Mesodermal cell (in vitro differentiated cells): ENCODE results near the gene EIF4B.

Source experiments
- H3K27ac ChIP-seq: 2 replicates; pipeline ENCODE4 v1.7.0; 2013; ENCODE audit warnings: mild to moderate bottlenecking, low read depth, low read length, moderate library complexity; ENCODE audit not compliant: severe bottlenecking
- H3K36me3 ChIP-seq: 2 replicates; pipeline ENCODE4 v1.7.1; 2013; ENCODE audit warnings: mild to moderate bottlenecking, low read length, moderate library complexity; ENCODE audit not compliant: control insufficient read depth, insufficient read depth
- H3K4me1 ChIP-seq: one replicate; pipeline ENCODE4 v1.7.1; 2013; ENCODE audit warnings: mild to moderate bottlenecking, low read length; ENCODE audit not compliant: insufficient read depth, control insufficient read depth, poor library complexity, severe bottlenecking
- H3K4me3 ChIP-seq: 2 replicates; pipeline ENCODE4 v1.7.0; 2013; ENCODE audit warnings: low read length, control low read depth, mild to moderate bottlenecking; ENCODE audit not compliant: insufficient read depth, poor library complexity, severe bottlenecking; ENCODE audit errors: extremely low read depth
- H3K9me3 ChIP-seq: 2 replicates; pipeline ENCODE4 v1.7.1; 2013; ENCODE audit warnings: mild to moderate bottlenecking, low read length, moderate library complexity; ENCODE audit not compliant: control insufficient read depth
- WGBS, 2 experiments: methylation state at CpG; one replicate each; pipeline ENCODE4 v1.1.5; 2013; ENCODE audit warnings: missing lambda C conversion rate in 2 of 2; ENCODE audit not compliant: insufficient coverage in 2 of 2; 5-methylcytosine and 5-hydroxymethylcytosine counted together

EIF4B gene

DNA sequence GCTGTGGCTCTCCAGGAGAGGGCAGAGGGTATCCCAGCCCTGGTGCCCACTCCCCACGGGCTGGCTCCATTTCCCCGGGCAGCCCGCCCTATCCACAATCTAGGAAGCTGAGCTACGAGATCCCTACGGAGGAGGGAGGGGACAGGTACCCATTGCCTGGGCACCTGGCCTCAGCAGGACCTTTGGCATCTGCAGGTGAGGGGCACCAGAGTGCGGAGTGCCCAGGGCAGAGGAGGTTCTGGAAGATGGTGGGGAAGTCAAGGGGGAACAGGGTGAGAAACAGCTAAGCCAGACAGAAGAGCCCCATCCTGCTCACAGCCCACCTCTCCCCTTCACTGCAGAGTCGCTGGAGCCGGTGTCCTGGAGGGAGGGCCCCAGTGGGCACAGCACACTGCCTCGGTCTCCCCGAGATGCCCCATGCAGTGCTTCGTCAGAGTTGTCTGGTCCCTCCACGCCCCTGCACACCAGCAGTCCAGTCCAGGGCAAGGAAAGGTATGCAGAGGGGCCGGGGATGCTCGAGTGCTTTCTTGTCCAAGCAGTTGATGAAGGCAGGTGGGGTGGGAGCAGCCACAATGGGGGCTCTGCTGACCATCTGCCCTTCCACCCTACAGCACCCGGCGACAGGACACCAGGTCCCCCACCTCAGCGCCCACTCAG is 53.9 kb downstream of the EIF4B start:
- no peak overlapping the region for H3K27ac ChIP-seq
- peaks cover 3% of the 10 kb centered on the region for H3K4me1 ChIP-seq
- H3K36me3 ChIP-seq, result peaks cover 17% of the 10 kb centered on the region
- no peak overlapping the region for H3K4me3 ChIP-seq
- H3K9me3 ChIP-seq, result no peaks in the 10 kb centered on the region
- 92 to 96% methylated on average over 16 of the region's 17 CpGs for WGBS, 2 experiments

DNA sequence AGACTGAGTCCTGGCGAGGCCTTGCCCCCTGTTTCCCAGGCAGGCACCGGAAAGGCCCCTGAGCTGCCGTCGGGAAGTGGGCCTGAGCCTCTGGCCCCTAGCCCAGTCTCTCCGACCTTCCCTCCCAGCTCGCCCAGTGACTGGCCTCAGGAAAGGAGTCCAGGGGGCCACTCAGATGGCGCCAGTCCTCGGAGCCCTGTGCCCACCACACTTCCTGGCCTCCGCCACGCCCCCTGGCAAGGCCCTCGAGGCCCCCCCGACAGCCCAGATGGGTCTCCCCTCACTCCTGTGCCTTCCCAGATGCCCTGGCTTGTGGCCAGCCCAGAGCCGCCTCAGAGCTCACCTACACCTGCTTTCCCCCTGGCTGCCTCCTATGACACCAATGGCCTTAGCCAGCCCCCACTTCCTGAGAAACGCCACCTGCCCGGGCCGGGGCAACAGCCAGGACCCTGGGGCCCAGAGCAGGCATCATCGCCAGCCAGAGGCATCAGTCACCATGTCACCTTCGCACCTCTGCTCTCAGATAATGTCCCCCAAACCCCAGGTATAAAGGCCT is 54.5 kb downstream of the EIF4B start:
- Histone ChIP-seq H3K4me1 (peaks cover 3% of the 10 kb centered on the region), H3K36me3 (peaks cover 23% of the 10 kb centered on the region), H3K4me3 (no peak overlapping the region), H3K27ac (no peak overlapping the region), H3K9me3 (no peaks in the 10 kb centered on the region)
- WGBS, 2 experiments, result 87 to 94% methylated on average over 7 to 18 of the region's 18 CpGs

DNA sequence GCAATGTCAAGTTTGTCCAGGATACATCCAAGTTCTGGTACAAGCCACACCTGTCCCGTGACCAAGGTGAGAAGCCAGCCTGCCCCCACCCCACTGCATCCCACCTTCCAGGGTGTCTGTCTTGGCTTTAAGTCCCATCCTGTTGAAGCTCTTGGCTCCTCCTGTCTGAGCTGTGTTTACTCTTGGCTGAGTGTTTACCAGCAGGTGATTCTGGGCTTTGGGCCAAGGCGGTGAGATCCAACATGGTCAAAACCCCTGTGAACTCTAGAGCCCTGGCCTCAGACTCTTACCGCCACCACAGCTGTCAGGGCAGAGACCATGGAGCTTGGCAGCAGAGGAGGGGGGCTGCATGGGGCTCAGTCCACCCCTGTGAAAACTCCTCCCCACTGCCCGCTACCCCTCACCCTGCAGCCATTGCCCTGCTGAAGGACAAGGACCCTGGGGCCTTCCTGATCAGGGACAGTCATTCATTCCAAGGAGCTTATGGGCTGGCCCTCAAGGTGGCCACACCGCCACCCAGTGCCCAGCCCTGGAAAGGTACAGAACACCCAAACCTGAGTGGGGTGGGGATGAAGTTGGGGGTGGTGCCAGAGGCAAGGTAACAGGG is 55.3 kb downstream of the EIF4B start:
- Histone ChIP-seq H3K9me3 (no peaks in the 10 kb centered on the region), H3K27ac (no peak overlapping the region), H3K4me1 (peaks cover 9% of the 10 kb centered on the region), H3K4me3 (no peak overlapping the region), H3K36me3 (peaks cover 24% of the 10 kb centered on the region)
- WGBS, 2 experiments, result 88 to 93% methylated on average over 2 to 4 of the region's 5 CpGs

DNA sequence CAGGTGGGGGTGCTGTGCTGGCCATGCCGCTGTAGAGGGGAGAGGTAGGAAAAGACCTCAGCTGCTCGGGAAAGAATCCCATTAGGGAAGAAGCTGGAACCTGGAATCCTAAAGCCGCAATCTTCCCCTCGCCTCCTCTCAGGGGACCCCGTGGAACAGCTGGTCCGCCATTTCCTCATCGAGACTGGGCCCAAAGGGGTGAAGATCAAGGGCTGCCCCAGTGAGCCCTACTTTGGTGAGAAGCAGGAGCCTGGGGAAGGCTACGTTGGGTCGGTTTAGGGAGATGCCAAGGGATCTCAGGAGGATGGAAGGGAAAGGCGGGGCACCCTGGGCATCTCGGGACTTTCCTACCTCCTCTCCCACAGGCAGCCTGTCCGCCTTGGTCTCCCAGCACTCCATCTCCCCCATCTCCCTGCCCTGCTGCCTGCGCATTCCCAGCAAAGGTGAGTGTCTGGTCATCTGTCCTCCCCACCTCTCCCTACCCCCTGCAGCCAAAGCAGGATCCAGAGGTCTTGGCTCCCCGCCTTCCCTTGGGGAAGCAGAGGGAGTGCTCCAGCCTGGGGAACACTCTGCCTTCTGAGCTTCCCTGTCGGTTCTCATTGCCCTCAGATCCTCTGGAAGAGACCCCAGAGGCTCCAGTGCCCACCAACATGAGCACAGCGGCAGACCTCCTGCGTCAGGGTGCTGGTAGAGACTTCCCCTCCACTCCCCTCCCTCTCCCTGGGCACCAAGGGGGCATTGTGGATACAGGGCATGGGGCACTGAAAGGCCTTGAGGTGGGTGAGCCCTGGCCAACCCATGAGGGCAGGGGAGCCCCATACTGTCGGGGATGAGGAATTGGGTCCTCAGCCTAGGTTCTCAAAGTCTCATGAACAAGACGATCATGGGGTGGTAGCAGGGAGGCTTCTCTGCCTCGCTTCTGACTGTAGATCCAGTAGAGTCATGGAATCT is 56.0 kb downstream of the EIF4B start:
- Histone ChIP-seq H3K4me1 (peaks cover 17% of the 10 kb centered on the region), H3K36me3 (peaks cover 24% of the 10 kb centered on the region), H3K27ac (no peak overlapping the region), H3K9me3 (no peaks in the 10 kb centered on the region), H3K4me3 (no peak overlapping the region)
- WGBS, 2 experiments, result 89 to 96% methylated on average over 16 to 18 of the region's 20 CpGs

DNA sequence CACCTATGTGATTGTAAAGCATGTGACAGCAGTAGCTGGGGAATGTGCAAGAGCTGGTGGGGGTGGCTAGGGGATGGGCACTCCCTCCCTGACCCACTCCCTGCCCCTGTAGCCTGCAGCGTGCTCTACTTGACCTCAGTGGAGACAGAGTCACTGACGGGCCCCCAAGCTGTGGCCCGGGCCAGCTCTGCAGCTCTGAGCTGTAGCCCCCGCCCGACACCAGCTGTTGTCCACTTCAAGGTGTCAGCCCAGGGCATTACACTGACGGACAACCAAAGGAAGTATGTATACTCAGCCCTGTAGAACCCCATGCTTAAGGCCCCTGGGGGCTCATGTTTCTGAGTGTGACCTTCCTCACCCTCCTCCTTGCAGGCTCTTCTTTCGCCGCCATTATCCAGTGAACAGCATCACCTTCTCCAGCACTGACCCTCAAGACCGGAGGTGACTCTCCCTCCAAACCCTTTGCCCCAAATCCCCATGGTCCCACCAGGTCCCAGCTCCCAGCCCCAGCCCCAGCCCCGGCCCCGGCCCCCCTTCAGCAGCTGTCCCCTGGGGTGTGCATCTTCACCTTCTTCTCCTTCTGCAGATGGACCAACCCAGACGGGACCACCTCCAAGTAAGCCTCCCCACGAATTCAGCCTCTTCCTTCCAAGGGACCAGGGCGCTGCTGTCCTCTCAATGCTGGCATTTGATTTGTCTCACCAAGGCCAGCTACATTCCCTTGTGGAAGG is 56.9 kb downstream of the EIF4B start:
- H3K36me3 ChIP-seq, result peaks cover 24% of the 10 kb centered on the region
- H3K9me3 ChIP-seq, result no peaks in the 10 kb centered on the region
- no peak overlapping the region for H3K27ac ChIP-seq
- H3K4me3 ChIP-seq, result no peak overlapping the region
- WGBS, 2 experiments, result 93 to 97% methylated on average over 8 to 11 of the region's 14 CpGs
- peaks cover 23% of the 10 kb centered on the region for H3K4me1 ChIP-seq

DNA sequence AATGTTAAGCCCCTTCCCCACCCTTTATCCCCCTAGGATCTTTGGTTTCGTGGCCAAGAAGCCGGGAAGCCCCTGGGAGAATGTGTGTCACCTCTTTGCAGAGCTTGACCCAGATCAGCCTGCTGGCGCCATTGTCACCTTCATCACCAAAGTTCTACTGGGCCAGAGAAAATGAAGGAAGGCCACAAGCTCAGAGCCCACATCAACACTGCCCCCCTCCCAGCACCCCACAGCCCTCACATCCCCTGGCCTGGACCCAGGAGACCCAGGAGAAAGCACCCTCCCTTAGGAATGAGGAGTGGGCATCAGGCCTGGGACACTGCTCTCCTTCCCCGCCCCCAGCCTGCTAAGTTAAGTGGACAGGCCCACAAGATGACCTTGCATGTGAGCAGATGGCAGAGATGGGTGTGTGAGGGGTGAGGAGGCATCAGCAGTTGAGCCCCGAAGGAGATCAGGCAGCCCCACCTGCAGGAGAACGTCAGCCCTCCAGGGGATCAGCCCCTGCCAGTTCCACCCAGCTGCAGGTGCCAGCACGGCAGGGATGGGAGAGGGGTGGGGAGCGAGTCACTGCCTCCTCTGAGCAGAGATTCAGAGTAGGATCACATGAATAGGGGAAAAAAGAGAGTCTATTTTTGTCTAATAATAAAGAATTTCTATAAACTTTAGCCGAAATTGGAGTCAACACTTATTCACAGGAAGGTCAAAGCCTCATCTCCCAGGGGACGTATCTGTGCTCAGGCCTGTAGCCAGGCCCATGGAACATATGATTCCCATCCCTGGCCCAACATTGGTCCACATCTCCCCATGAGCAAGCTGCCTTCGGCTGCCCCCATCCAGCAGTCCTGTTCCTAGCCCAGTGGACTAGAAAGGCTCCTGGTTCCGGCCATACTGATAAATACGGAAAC is 57.7 kb downstream of the EIF4B start:
- no peak overlapping the region for H3K27ac ChIP-seq
- H3K4me3 ChIP-seq, result no peak overlapping the region
- H3K9me3 ChIP-seq, result no peaks in the 10 kb centered on the region
- WGBS, 2 experiments, result 92 to 95% methylated on average over 8 to 11 of the region's 13 CpGs
- peaks cover 23% of the 10 kb centered on the region for H3K4me1 ChIP-seq
- H3K36me3 ChIP-seq, result peaks cover 24% of the 10 kb centered on the region

DNA sequence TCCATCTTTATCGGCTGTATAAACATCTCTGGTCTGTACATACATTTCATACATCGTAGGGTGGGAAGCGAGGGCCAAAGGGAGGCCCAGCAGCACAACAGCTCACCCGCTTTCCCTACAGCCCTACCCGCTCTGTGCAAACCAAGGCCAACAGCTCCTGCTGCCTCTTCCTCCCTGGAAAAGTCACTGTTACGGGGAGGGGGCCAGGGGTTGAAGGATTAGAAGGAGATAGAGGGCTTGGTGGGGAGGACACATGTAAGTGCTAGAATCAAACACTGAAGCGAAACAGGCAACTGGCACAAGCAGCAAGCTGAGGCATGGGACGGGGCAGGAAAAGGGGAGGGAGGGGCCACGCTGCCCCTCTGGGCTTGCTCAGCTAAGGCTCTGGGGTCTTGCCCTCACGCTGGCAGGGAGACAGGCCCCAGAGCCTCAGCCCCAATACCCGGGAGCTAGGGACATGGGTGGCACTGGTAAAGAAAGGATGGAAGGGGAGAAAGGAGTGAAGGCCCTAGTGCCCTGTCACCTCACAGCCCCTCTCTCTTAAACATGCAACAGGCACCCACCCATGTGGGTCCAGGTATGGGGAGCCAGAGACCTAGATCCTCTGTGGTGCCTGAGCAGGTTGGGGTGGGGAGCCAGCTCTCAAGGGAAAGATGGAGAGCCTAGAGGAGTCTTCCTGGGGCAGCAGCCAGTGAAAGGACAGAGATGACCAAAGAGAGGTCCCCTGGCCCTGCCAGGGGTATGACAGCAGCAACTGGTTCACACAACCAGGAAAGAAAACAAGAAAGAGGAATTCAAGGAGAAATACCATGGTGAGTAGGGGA is 58.6 kb downstream of the EIF4B start:
- Histone ChIP-seq H3K27ac (no peak overlapping the region), H3K36me3 (peaks cover 24% of the 10 kb centered on the region), H3K9me3 (no peaks in the 10 kb centered on the region), H3K4me1 (peaks cover 19% of the 10 kb centered on the region), H3K4me3 (no peak overlapping the region)
- 94 to 96% methylated on average over 7 to 8 of the region's 11 CpGs for WGBS, 2 experiments

DNA sequence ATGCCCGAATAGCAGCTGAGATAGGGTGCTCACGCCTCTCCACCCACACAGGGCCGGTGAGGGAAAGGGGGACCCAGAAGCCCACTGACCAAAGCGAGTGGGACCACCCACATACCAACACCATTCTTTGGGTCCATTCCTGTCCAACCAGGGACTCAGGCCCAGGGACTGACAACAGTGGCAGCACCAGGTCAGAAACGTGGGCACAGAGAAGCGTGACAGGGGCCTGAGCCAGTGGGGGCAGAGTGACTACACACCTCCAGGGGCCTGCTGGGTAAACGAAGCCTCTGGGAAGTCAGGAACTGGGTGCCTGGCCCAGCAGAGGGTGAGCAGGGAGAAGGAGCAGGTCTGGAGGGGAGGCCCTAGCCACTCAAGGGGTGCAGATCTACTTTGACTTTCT is 59.2 kb downstream of the EIF4B start:
- Histone ChIP-seq H3K27ac (no peak overlapping the region), H3K4me1 (peaks cover 19% of the 10 kb centered on the region), H3K4me3 (no peak overlapping the region), H3K9me3 (no peaks in the 10 kb centered on the region), H3K36me3 (peaks cover 24% of the 10 kb centered on the region)
- WGBS, 2 experiments, result 84 to 85% methylated on average over 4 of the region's 7 CpGs
